ENCODE data around the gene SAV1.

GRCh38 chr14:50679674-50680073 is 11.6 kb upstream of the SAV1 start:
- no peak for TF ChIP-seq CTCF (IDR thresholded peaks at IDR 0.05)
- no peak for TF ChIP-seq POLR2A (IDR thresholded peaks at IDR 0.05)

Measured in esophagus squamous epithelium (tissue), 4 donors.